Measurements from ENCODE around the gene PRRG3.

DNA sequence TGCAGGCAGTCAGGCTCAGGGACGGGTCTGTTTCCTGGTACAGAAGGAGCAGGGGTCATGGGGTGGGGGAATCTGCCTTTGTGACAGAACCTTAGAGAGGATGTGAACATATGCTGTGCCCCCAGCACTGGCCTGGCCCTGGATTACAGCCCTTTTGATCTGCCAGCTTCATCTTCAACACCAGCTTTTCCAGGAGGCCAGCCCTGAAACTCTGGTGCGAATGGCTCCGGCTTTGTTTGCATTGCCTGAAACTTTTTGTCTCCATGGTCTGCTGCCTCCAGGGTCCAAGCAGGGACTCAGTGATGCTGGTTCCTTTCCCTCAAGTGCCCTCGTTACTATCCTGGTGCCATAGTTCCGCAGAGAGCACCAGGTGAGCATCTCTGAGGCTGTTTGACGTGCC, 41.4 kb downstream of the PRRG3 start:
- TF ChIP-seq, protein P1, sequence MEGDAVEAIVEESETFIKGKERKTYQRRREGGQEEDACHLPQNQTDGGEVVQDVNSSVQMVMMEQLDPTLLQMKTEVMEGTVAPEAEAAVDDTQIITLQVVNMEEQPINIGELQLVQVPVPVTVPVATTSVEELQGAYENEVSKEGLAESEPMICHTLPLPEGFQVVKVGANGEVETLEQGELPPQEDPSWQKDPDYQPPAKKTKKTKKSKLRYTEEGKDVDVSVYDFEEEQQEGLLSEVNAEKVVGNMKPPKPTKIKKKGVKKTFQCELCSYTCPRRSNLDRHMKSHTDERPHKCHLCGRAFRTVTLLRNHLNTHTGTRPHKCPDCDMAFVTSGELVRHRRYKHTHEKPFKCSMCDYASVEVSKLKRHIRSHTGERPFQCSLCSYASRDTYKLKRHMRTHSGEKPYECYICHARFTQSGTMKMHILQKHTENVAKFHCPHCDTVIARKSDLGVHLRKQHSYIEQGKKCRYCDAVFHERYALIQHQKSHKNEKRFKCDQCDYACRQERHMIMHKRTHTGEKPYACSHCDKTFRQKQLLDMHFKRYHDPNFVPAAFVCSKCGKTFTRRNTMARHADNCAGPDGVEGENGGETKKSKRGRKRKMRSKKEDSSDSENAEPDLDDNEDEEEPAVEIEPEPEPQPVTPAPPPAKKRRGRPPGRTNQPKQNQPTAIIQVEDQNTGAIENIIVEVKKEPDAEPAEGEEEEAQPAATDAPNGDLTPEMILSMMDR (IDR thresholded peaks at IDR 0.05): no peak
- TF ChIP-seq POLR2A (IDR thresholded peaks at IDR 0.05): no peak
